Measurements from ENCODE around the gene PNPLA8.

PNPLA8 gene

GRCh38 chr7:108451296-108451848 is 74.6 kb downstream of the PNPLA8 start:
- Mint-ChIP-seq H3K4me1 (ENCODE audit: low read depth) (peaks cover 34% of the 10 kb centered on the region), H3K27me3 (peaks cover 38% of the 10 kb centered on the region), H3K4me3 (no peak overlapping the region), H3K27ac (no peak overlapping the region), H3K9me3 (no peaks in the 10 kb centered on the region), H3K36me3 (ENCODE audit: low read depth) (no peaks in the 10 kb centered on the region)

DNA sequence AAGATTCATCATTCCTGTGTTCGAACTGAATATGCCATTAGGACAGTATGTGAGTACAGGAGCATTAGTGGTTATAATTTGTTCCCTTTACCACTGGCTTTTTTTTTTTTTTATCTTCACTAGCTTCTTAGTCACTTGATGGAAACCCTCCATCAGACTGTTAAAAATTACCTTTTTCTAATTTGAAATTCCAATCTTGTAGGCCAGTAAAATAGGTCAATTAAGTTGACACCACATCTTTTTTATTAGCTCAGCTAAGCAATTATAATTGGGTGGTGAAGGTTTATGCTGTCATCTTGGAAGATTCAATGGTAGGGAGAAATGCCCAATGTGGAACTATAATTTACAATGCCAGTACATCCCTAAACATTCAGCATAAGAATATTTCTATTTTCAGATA is 75.8 kb downstream of the PNPLA8 start:
- H3K27ac Mint-ChIP-seq = no peak overlapping the region
- no peak overlapping the region for H3K4me3 Mint-ChIP-seq
- peaks cover 41% of the 10 kb centered on the region for H3K27me3 Mint-ChIP-seq
- H3K4me1 Mint-ChIP-seq (ENCODE audit: low read depth) = peaks cover 34% of the 10 kb centered on the region
- no peaks in the 10 kb centered on the region for H3K36me3 Mint-ChIP-seq (ENCODE audit: low read depth)
- H3K9me3 Mint-ChIP-seq = no peaks in the 10 kb centered on the region

DNA sequence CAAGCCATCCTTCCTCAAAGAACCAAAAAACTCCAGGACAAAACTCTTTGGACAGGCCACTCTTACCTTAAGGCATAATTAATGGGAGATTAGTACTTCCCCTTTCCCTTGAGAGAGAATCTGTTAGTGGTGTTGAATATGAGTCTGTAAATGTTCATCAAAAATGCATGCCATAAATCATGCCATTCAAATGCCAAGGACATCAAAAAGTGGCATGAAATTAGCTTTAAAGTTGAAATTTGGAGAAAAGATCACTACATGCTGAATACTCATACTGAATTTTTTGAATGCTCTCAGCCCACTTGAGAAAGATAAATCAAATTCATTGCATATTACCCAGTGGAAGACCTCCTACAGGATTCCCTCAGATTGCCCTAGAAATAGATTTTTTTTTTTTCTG is 76.4 kb downstream of the PNPLA8 start:
- Mint-ChIP-seq H3K27me3 (peaks cover 41% of the 10 kb centered on the region), H3K4me1 (ENCODE audit: low read depth) (peaks cover 32% of the 10 kb centered on the region), H3K4me3 (no peak overlapping the region), H3K36me3 (ENCODE audit: low read depth) (no peaks in the 10 kb centered on the region), H3K27ac (no peak overlapping the region), H3K9me3 (no peaks in the 10 kb centered on the region)

- H3K4me1 Mint-ChIP-seq (ENCODE audit: low read depth) = peaks cover 26% of the 10 kb centered on the region
- no peaks in the 10 kb centered on the region for H3K36me3 Mint-ChIP-seq (ENCODE audit: low read depth)
- no peak overlapping the region for H3K4me3 Mint-ChIP-seq
- no peaks in the 10 kb centered on the region for H3K9me3 Mint-ChIP-seq
- H3K27me3 Mint-ChIP-seq = peaks cover 41% of the 10 kb centered on the region
- no peak overlapping the region for H3K27ac Mint-ChIP-seq
These were observed 77.1 kb downstream of the PNPLA8 start for GRCh38 chr7:108448584-108449505.

GRCh38 chr7:108442039-108442568 is 83.8 kb downstream of the PNPLA8 start:
- Mint-ChIP-seq H3K9me3 (no peaks in the 10 kb centered on the region), H3K27ac (peak overlapping the region; percentile 76), H3K4me3 (no peak overlapping the region), H3K4me1 (ENCODE audit: low read depth) (peaks cover 29% of the 10 kb centered on the region), H3K36me3 (ENCODE audit: low read depth) (no peaks in the 10 kb centered on the region), H3K27me3 (peaks cover 4% of the 10 kb centered on the region)

- peaks cover 4% of the 10 kb centered on the region for H3K27me3 Mint-ChIP-seq
- no peaks in the 10 kb centered on the region for H3K9me3 Mint-ChIP-seq
- no peak overlapping the region for H3K27ac Mint-ChIP-seq
- no peaks in the 10 kb centered on the region for H3K36me3 Mint-ChIP-seq (ENCODE audit: low read depth)
- peaks cover 29% of the 10 kb centered on the region for H3K4me1 Mint-ChIP-seq (ENCODE audit: low read depth)
- no peak overlapping the region for H3K4me3 Mint-ChIP-seq
These were observed 84.5 kb downstream of the PNPLA8 start for GRCh38 chr7:108441392-108441955.

GRCh38 chr7:108440613-108441012 is 85.3 kb downstream of the PNPLA8 start:
- Mint-ChIP-seq H3K4me1 (ENCODE audit: low read depth) (peaks cover 29% of the 10 kb centered on the region), H3K9me3 (no peaks in the 10 kb centered on the region), H3K27ac (no peak overlapping the region), H3K4me3 (no peak overlapping the region), H3K36me3 (ENCODE audit: low read depth) (no peaks in the 10 kb centered on the region), H3K27me3 (peaks cover under 1% of the 10 kb centered on the region)

GRCh38 chr7:108436906-108437305 is 89.0 kb downstream of the PNPLA8 start:
- Mint-ChIP-seq H3K4me1 (ENCODE audit: low read depth) (peaks cover 32% of the 10 kb centered on the region), H3K27ac (no peak overlapping the region), H3K4me3 (no peak overlapping the region), H3K36me3 (ENCODE audit: low read depth) (no peaks in the 10 kb centered on the region), H3K27me3 (peaks cover 9% of the 10 kb centered on the region), H3K9me3 (no peaks in the 10 kb centered on the region)

DNA sequence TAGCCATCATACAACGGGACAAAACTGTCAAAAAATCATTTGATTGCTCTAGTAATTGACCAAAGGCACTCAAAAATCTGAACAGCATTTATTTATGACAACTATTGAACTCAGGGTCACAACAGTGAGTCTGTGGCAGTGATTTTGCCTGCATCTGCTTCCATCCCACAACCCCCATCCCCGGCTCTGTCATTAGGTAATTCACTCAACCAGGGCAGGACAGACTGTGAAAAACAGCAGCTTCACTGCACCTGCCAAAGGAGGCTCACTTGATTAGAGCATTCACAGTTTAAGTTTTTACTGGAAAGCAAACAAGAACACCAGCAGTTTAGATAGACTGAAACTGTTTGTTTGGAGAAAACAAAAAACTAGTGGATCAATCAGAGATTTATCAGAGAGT is 91.9 kb downstream of the PNPLA8 start:
- Mint-ChIP-seq H3K27ac (no peak overlapping the region), H3K4me1 (ENCODE audit: low read depth) (peaks cover 29% of the 10 kb centered on the region), H3K27me3 (peaks cover 16% of the 10 kb centered on the region), H3K4me3 (no peak overlapping the region), H3K9me3 (no peaks in the 10 kb centered on the region), H3K36me3 (ENCODE audit: low read depth) (no peaks in the 10 kb centered on the region)

DNA sequence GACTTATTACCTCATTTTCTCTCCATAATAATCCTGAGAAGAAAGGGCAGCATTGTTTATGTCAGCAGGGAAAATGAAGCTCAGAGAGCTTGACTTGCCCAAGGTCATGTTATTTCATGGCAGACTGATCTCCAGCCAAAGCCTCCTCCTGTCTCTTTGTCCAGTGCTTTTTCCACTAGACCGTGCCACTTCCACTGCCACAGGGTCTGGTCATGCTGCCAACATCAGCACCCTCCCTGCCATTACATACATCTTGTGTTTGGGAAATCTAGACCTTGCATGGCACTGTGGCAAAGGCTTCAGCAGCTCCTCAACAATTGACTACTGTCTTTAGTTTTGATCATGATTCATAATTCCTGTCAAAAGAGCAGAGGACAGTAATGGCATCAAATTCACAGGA is 94.8 kb downstream of the PNPLA8 start:
- peaks cover 27% of the 10 kb centered on the region for H3K4me1 Mint-ChIP-seq (ENCODE audit: low read depth)
- no peak overlapping the region for H3K27ac Mint-ChIP-seq
- H3K9me3 Mint-ChIP-seq = no peaks in the 10 kb centered on the region
- H3K36me3 Mint-ChIP-seq (ENCODE audit: low read depth) = no peaks in the 10 kb centered on the region
- peaks cover 21% of the 10 kb centered on the region for H3K27me3 Mint-ChIP-seq
- no peak overlapping the region for H3K4me3 Mint-ChIP-seq

DNA sequence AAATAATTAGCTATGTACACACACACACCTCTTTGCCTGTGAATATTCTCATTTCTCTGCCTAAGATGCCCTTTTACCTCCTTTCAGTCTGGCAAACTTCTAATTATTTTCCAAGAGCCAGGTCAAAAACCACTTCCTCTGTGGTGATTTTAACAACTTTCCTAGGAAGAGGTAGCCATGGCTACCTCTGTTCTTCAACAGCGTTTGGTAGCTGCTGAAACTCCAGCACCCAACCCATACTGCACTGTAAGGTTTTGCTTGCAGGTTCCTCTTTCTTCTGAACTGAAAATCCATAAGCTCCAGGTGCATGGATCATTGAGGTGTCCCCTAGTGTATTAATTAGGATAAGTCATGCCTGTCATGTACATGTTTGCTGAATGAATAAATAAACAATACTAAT is 95.3 kb downstream of the PNPLA8 start:
- Mint-ChIP-seq H3K27ac (no peak overlapping the region), H3K27me3 (peaks cover 20% of the 10 kb centered on the region), H3K9me3 (no peaks in the 10 kb centered on the region)

GRCh38 chr7:108427766-108428165 is 98.2 kb downstream of the PNPLA8 start:
- Mint-ChIP-seq H3K27me3 (peaks cover 17% of the 10 kb centered on the region), H3K4me3 (no peak overlapping the region), H3K27ac (no peak overlapping the region), H3K36me3 (ENCODE audit: low read depth) (no peaks in the 10 kb centered on the region), H3K9me3 (no peaks in the 10 kb centered on the region), H3K4me1 (ENCODE audit: low read depth) (peaks cover 34% of the 10 kb centered on the region)

More for the DNA sequence above, 95.3 kb downstream of the PNPLA8 start:
- no peaks in the 10 kb centered on the region for H3K36me3 Mint-ChIP-seq (ENCODE audit: low read depth)
- H3K4me3 Mint-ChIP-seq = no peak overlapping the region
- H3K4me1 Mint-ChIP-seq (ENCODE audit: low read depth) = peaks cover 27% of the 10 kb centered on the region

GRCh38 chr7:108425714-108426275 is 100.1 kb downstream of the PNPLA8 start:
- Mint-ChIP-seq H3K27me3 (peaks cover 12% of the 10 kb centered on the region), H3K27ac (no peak overlapping the region), H3K9me3 (no peaks in the 10 kb centered on the region), H3K4me1 (ENCODE audit: low read depth) (peaks cover 49% of the 10 kb centered on the region), H3K4me3 (no peak overlapping the region), H3K36me3 (ENCODE audit: low read depth) (no peaks in the 10 kb centered on the region)

DNA sequence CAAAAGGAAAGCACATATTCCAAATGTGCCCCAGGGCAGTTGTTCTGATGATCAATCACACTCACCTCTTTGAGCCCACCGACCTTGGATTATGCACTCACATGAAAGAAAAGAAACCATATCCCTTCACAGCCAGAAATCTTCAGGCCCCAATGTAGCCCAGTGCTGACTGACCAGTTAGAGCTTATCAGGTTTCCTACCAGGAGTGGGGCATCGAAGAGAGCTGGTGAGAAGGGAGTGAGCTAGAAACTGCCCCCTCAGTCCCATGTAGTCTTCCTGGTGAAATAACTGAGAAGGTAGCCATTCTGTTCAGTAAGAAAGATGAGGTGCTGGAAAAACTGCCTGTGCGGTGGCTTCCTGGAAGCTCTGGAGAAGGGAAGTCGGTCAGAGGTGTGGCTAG is 101.9 kb downstream of the PNPLA8 start:
- Mint-ChIP-seq H3K27me3 (peaks cover 8% of the 10 kb centered on the region), H3K4me3 (no peak overlapping the region), H3K4me1 (ENCODE audit: low read depth) (peaks cover 59% of the 10 kb centered on the region), H3K27ac (no peak overlapping the region), H3K36me3 (ENCODE audit: low read depth) (no peaks in the 10 kb centered on the region), H3K9me3 (no peaks in the 10 kb centered on the region)

Measured in stimulated activated naive CD8-positive, alpha-beta T cell treated with anti-CD3 and anti-CD28 coated beads, Interleukin-15, Interleukin-2, amounts not matched to agents 100 ng/mL and 50 ng/mL, for 24 hours (primary cell).